GM12878 (cell line): Measurements from ENCODE around the gene ZNF775. TPM values are rescaled to one million over a fixed set of nuclear protein-coding genes. Genes with fewer than 3 reads are reported as not detected.
A peak's percentile ranks its signal among the peaks of the same experiment; 100 is the strongest.

ENCODE experiments used
- ATAC-seq: fragments of 200-7000 bp; cut with Tn5 transposase; 3 replicates; pipeline ENCODE4 v1.9.1; 2020; ENCODE audit warnings: mild to moderate bottlenecking, moderate library complexity
- BruUV-seq: library from RNA; stranded (reverse); fragments of 400-500 nt; replicated peaks from 2 replicates; lab custom pipeline; 2021; lab: Mats Ljungman, UMichigan
- CTCF ChIA-PET: fragments of 300-600 bp; sonication (Branson Sonifier 250); formaldehyde crosslinking; extraction: SDS; loops from one replicate; lab custom pipeline; 2021; ENCODE audit warnings: inconsistent platforms; lab: Yijun Ruan, JAX
- POLR2A ChIA-PET: fragments of 350-600 bp; formaldehyde crosslinking; extraction: SDS; loops from one replicate; lab custom pipeline; 2021; ENCODE audit warnings: inconsistent platforms; lab: Charles Lee
- RAD21 ChIA-PET: fragments of 300-600 bp; sonication (Branson Sonifier 250); formaldehyde crosslinking; loops from one replicate; lab custom pipeline; 2023; ENCODE audit warnings: antibody characterized with exemption; ENCODE audit not compliant: unreplicated experiment; lab: Charles Lee
- SMC1A ChIA-PET: fragments of 300-600 bp; sonication (Branson Sonifier 250); formaldehyde crosslinking; loops from one replicate; lab custom pipeline; 2023; ENCODE audit not compliant: unreplicated experiment, uncharacterized antibody; lab: Charles Lee
- DNase-seq: peaks from one replicate; pipeline ENCODE4 v3.0.0-alpha.2; 2011; ENCODE audit warnings: low read depth, low spot score
- FAIRE-seq: peaks from 3 replicates; lab custom pipeline; 2011; peaks lifted over from hg19 to GRCh38; lab: Jason Lieb, UNC
- H2AFZ ChIP-seq: 2 replicates; pipeline ENCODE4 v1.6.0; 2011; ENCODE audit warnings: low read depth, low read length, control low read depth; ENCODE audit not compliant: control insufficient read depth
- H3K27ac ChIP-seq: 2 replicates; pipeline ENCODE4 v1.5.1; 2011; ENCODE audit warnings: control low read depth; ENCODE audit not compliant: control insufficient read depth, insufficient read depth
- H3K27me3 ChIP-seq, 2 experiments: replicated peaks in 1 of 2; 2 replicates each; pipeline versions ENCODE4 v1.6.0 to v1.6.1; 2011; ENCODE audit warnings: low read length in 1 of 2; ENCODE audit not compliant: control insufficient read depth in 2 of 2, insufficient read depth in 2 of 2
- H3K36me3 ChIP-seq, 2 experiments: 2 replicates each; pipeline ENCODE4 v1.5.1; 2011; ENCODE audit warnings: low read length in 1 of 2; ENCODE audit not compliant: control insufficient read depth in 2 of 2, insufficient read depth in 2 of 2
- H3K4me1 ChIP-seq: 2 replicates; pipeline ENCODE4 v1.6.1; 2011; ENCODE audit warnings: mild to moderate bottlenecking, low read length, moderate library complexity, mixed read lengths; ENCODE audit not compliant: control insufficient read depth, insufficient read depth
- H3K4me2 ChIP-seq: 2 replicates; pipeline ENCODE4 v1.6.0; 2011; ENCODE audit warnings: control low read depth; ENCODE audit not compliant: control insufficient read depth, insufficient read depth
- H3K4me3 ChIP-seq: fragments of 200-600 bp; sonication (generic); 2 replicates; pipeline ENCODE4 v1.5.1; 2016
- H3K79me2 ChIP-seq: 2 replicates; pipeline ENCODE4 v1.6.0; 2011; ENCODE audit warnings: low read length; ENCODE audit not compliant: control insufficient read depth, insufficient read depth
- H3K9ac ChIP-seq: 2 replicates; pipeline ENCODE4 v1.8.0; 2011; ENCODE audit warnings: low read length, control low read depth, mixed read lengths; ENCODE audit not compliant: control insufficient read depth, insufficient read depth
- H3K9me3 ChIP-seq: replicated peaks from 3 replicates; pipeline ENCODE4 v1.5.1; 2011; ENCODE audit warnings: mild to moderate bottlenecking, low read length; ENCODE audit not compliant: control insufficient read depth, insufficient read depth
- H4K20me1 ChIP-seq: 2 replicates; pipeline ENCODE4 v1.6.0; 2011; ENCODE audit not compliant: control insufficient read depth, insufficient read depth
- BMI1 ChIP-seq: fragments of 450-650 bp; IDR thresholded peaks from 2 replicates; pipeline ENCODE4 v1.6.1; 2016; ENCODE audit warnings: mild to moderate bottlenecking, moderate library complexity, borderline replicate concordance
- DPF2 ChIP-seq: fragments of 450-650 bp; IDR thresholded peaks from 2 replicates; pipeline ENCODE4 v1.6.1; 2017; ENCODE audit warnings: mild to moderate bottlenecking
- GABPA ChIP-seq: IDR thresholded peaks from 2 replicates; pipeline ENCODE4 v1.6.1; 2014; ENCODE audit warnings: antibody characterized with exemption, low read depth, mild to moderate bottlenecking, inconsistent platforms
- GATAD2B ChIP-seq: fragments of 450-650 bp; conservative IDR thresholded peaks from 2 replicates; pipeline ENCODE4 v1.6.1; 2017; ENCODE audit warnings: low read depth, mild to moderate bottlenecking, moderate library complexity
- JUND ChIP-seq: IDR thresholded peaks from 2 replicates; pipeline ENCODE4 v1.6.1; 2012; ENCODE audit warnings: low read depth, mild to moderate bottlenecking, low read length, improper control_type of control experiment, moderate library complexity
- KAT2A ChIP-seq: conservative IDR thresholded peaks from 2 replicates; pipeline ENCODE4 v1.6.1; 2011; ENCODE audit warnings: low read depth, low read length; ENCODE audit not compliant: control insufficient read depth
- KLF5 ChIP-seq: fragments of 450-650 bp; IDR thresholded peaks from 2 replicates; pipeline ENCODE4 v1.6.1; 2014; ENCODE audit warnings: mild to moderate bottlenecking; ENCODE audit not compliant: partially characterized antibody
- NBN ChIP-seq: fragments of 450-650 bp; IDR thresholded peaks from 2 replicates; pipeline ENCODE4 v1.6.1; 2016
- NR2C1 ChIP-seq: fragments of 450-650 bp; IDR thresholded peaks from 2 replicates; pipeline ENCODE4 v1.6.1; 2017; ENCODE audit warnings: antibody characterized with exemption, mild to moderate bottlenecking, moderate library complexity
- NR2F1 ChIP-seq: fragments of 450-650 bp; conservative IDR thresholded peaks from 2 replicates; pipeline ENCODE4 v1.6.1; 2017; ENCODE audit warnings: mild to moderate bottlenecking
- PAX5 ChIP-seq: IDR thresholded peaks from 2 replicates; pipeline ENCODE4 v1.6.1; 2011; ENCODE audit warnings: low read depth, low read length, borderline replicate concordance
- PKNOX1 ChIP-seq: fragments of 450-650 bp; IDR thresholded peaks from 2 replicates; pipeline ENCODE4 v1.6.1; 2016; ENCODE audit warnings: mild to moderate bottlenecking
- PML ChIP-seq: IDR thresholded peaks from 2 replicates; pipeline ENCODE4 v1.6.1; 2012; ENCODE audit warnings: low read length, inconsistent platforms
- POLR2A ChIP-seq: IDR thresholded peaks from 2 replicates; pipeline ENCODE4 v1.6.1; 2011; ENCODE audit warnings: low read depth, mild to moderate bottlenecking, low read length
- POLR2AphosphoS5 ChIP-seq: IDR thresholded peaks from 2 replicates; pipeline ENCODE4 v1.6.1; 2011; ENCODE audit warnings: mild to moderate bottlenecking, low read length, inconsistent platforms
- RB1 ChIP-seq: fragments of 450-650 bp; formaldehyde crosslinking; IDR thresholded peaks from 2 replicates; pipeline ENCODE4 v1.6.1; 2017; ENCODE audit warnings: mild to moderate bottlenecking, borderline replicate concordance
- RUNX3 ChIP-seq: IDR thresholded peaks from 2 replicates; pipeline ENCODE4 v1.6.1; 2012; ENCODE audit warnings: low read length, inconsistent platforms
- ZNF274 ChIP-seq: IDR thresholded peaks from one replicate; pipeline ENCODE4 v1.8.0; 2011; ENCODE audit not compliant: insufficient read length, insufficient read depth
- ZNF384 ChIP-seq: IDR thresholded peaks from 2 replicates; pipeline ENCODE4 v1.6.1; 2012; ENCODE audit warnings: low read depth, mild to moderate bottlenecking, low read length, improper control_type of control experiment, borderline replicate concordance
- ZZZ3 ChIP-seq: IDR thresholded peaks from 2 replicates; pipeline ENCODE4 v1.6.1; 2011; ENCODE audit warnings: low read depth; ENCODE audit not compliant: control insufficient read depth, insufficient read length
- WGBS: methylation state at CpG from one replicate; pipeline ENCODE4 v1.1.6; 2016; ENCODE audit warnings: low lambda C conversion rate; ENCODE audit not compliant: insufficient replicate concordance, insufficient coverage; ENCODE audit errors: missing lambda C conversion rate; 5-methylcytosine and 5-hydroxymethylcytosine counted together
- in situ Hi-C: fragments of 300-500 bp; cut with MboI; formaldehyde crosslinking; loops from 9 replicates; pipeline ENCODE4 v1.14.3; 2018; ENCODE audit warnings: mixed read lengths
- intact Hi-C: fragments of 100-400 bp; cut with micrococcal nuclease; formaldehyde crosslinking; loops from one replicate; pipeline ENCODE4 v1.14.2; 2022; ENCODE audit not compliant: unreplicated experiment
- polyA plus RNA-seq, 11 experiments: library from polyadenylated mRNA; depleted of rRNA in 4 of 11; unstranded in 6 of 11; stranded (reverse) in 5 of 11; fragments of >200 nt; fragmentation: Nextera tagmentation in 4 of 11; fragmentation: Illumina TruSeq in 1 of 11; extraction: Ambion mirVana in 4 of 11; extraction: Trizol in 1 of 11; gene quantifications; 1 replicate in 1 of 11; 2 replicates in 10 of 11; pipeline versions ENCODE4 v1.2.1 to v1.2.3, GENCODE V29; 2011 to 2016; ENCODE audit warnings: inconsistent platforms in 2 of 11, missing spikeins in 2 of 11, low read depth in 1 of 11
- total RNA-seq, 4 experiments: library from RNA; depleted of rRNA in 3 of 4; stranded (reverse); fragments of >200 nt in 3 of 4; fragmentation: Illumina TruSeq in 1 of 4; extraction: Trizol in 1 of 4; gene quantifications; 2 replicates each; pipeline versions ENCODE4 v1.2.1 to v1.2.3, GENCODE V29; 2013 to 2021
- TF ChIP-seq, protein P1 (sequence below): IDR thresholded peaks from 2 replicates; pipeline ENCODE4 v1.6.1; 2011; ENCODE audit warnings: low read depth, low read length, improper control_type of control experiment, borderline replicate concordance
- TF ChIP-seq, protein P2 (sequence below): IDR thresholded peaks from 2 replicates; pipeline ENCODE4 v1.6.1; 2012; ENCODE audit warnings: low read depth, low read length, improper control_type of control experiment

Gene ZNF775
- total and polyA plus RNA-seq, 10 of the 15 experiments (the other 5 are each of a cell fraction or from before 2014, with no cell fraction given): 0.05 to 14.3 (median 2.1) TPM

GRCh38 chr7:150406567-150407421 lies 27.7 kb downstream of the ZNF775 start:
- intact Hi-C loops: no loop called here
- peak overlapping the region; percentile 89 for H3K27ac ChIP-seq
- ChIA-PET POLR2A (interaction anchor here (0.7 to 5.9 kb wide), 18 partner anchors 12 to 678 kb away, joined by 3 to 89 read pairs (median 5); partner anchors contain the start of genes GIMAP6 and REPIN1), RAD21 (interaction anchor here (0.7 to 3.6 kb wide), 20 partner anchors 13 to 259 kb away, joined by 3 to 33 read pairs (median 6); partner anchors contain the start of genes ACTR3C, GIMAP8, LRRC61 and REPIN1), CTCF (interaction anchor here (0.6 to 11.6 kb wide), 21 partner anchors 12 to 361 kb away, joined by 3 to 72 read pairs (median 5); partner anchors contain the start of gene REPIN1), SMC1A (interaction anchor here (0.7 to 7.4 kb wide), 23 partner anchors 10 to 86 kb away, joined by 3 to 48 read pairs (median 5); partner anchors contain the start of genes ACTR3C and REPIN1)
- H4K20me1 ChIP-seq: no peaks in the 10 kb centered on the region
- peak overlapping the region; percentile 91 for H3K4me3 ChIP-seq
- H2AFZ ChIP-seq: peak overlapping the region; percentile 22; the same call in 1 of the 2 replicates
- H3K36me3 ChIP-seq: peaks cover 0 to 2% of the 10 kb centered on the region in 2 experiments; a peak in 2 of 4 replicates
- peak overlapping the region; percentile 85; the same call in 1 of the 2 replicates for H3K9ac ChIP-seq
- ATAC-seq (peak; percentile 63), FAIRE-seq (peak; percentile 100), DNase-seq (peak; percentile 86)
- H3K4me1 ChIP-seq: peaks cover 42% of the 10 kb centered on the region
- H3K9me3 ChIP-seq: no peaks in the 10 kb centered on the region
- H3K79me2 ChIP-seq: peaks cover 4% of the 10 kb centered on the region
- no peaks in the 10 kb centered on the region for H3K27me3 ChIP-seq
- TSS peak; percentile 53 for BruUV-seq
- in situ Hi-C loops: loop anchor here (25.0 kb wide), 1 partner anchor 344 kb away; no protein-coding TSS in a partner anchor
- 0% methylated on average over 10 of the region's 10 CpGs for WGBS
- peak overlapping the region; percentile 87 for H3K4me2 ChIP-seq
- TF ChIP-seq POLR2A (no peak; the same call in 1 of the 2 replicates), JUND (no peak), ZNF384 (no peak), NR2C1 (no peak), GATAD2B (peak; percentile 55; the same call in 1 of the 2 replicates), ZZZ3 (no peak), BMI1 (peak; percentile 42; the same call in 1 of the 2 replicates), KAT2A (no peak), RB1 (no peak), RUNX3 (peak; percentile 50), PAX5 (0 out of 2 replicates have a peak, but pooled peaks have one; percentile 6), NBN (peak; percentile 74), PKNOX1 (peak; percentile 55; the same call in 1 of the 2 replicates), DPF2 (peak; percentile 74), POLR2AphosphoS5 (0 out of 2 replicates have a peak, but pooled peaks have one; percentile 8), ZNF274 (no peak), GABPA (no peak), PML (no peak), KLF5 (no peak), NR2F1 (peak; percentile 69)
- TF ChIP-seq, protein P1, sequence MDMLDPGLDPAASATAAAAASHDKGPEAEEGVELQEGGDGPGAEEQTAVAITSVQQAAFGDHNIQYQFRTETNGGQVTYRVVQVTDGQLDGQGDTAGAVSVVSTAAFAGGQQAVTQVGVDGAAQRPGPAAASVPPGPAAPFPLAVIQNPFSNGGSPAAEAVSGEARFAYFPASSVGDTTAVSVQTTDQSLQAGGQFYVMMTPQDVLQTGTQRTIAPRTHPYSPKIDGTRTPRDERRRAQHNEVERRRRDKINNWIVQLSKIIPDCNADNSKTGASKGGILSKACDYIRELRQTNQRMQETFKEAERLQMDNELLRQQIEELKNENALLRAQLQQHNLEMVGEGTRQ: no peak
- TF ChIP-seq, protein P2, sequence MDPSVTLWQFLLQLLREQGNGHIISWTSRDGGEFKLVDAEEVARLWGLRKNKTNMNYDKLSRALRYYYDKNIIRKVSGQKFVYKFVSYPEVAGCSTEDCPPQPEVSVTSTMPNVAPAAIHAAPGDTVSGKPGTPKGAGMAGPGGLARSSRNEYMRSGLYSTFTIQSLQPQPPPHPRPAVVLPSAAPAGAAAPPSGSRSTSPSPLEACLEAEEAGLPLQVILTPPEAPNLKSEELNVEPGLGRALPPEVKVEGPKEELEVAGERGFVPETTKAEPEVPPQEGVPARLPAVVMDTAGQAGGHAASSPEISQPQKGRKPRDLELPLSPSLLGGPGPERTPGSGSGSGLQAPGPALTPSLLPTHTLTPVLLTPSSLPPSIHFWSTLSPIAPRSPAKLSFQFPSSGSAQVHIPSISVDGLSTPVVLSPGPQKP: no peak
